SU-DHL-6 (cell line): Measurements from ENCODE around the gene DHRS1.

ENCODE experiments used
- CTCF ChIP-seq: fragments of 200-600 bp; sonication (generic); IDR thresholded peaks from one replicate; pipeline ENCODE4 v1.5.1; 2017; ENCODE audit warnings: antibody characterized with exemption, mild to moderate bottlenecking, low read length, moderate library complexity; ENCODE audit not compliant: insufficient read depth, poor library complexity, severe bottlenecking
- EZH2phosphoT487 ChIP-seq: fragments of 200-600 bp; sonication (generic), shearing (Covaris generic); conservative IDR thresholded peaks from 2 replicates; pipeline ENCODE4 v1.6.1; 2018; ENCODE audit warnings: mild to moderate bottlenecking, antibody characterized with exemption, low read length, moderate library complexity, mixed read lengths

GRCh38 chr14:24273422-24273998 lies 26.1 kb downstream of the DHRS1 start:
- TF ChIP-seq CTCF (no peak), EZH2phosphoT487 (no peak)
